Fibroblast of the aortic adventitia (primary cell): ENCODE data around the gene LZIC. TPM values are rescaled to one million over a fixed set of nuclear protein-coding genes. Genes with fewer than 3 reads are reported as not detected.
A peak's percentile ranks its signal among the peaks of the same experiment; 100 is the strongest.

Source experiments
- DNase-seq: peaks from one replicate; pipeline ENCODE4 v3.0.0-alpha.2; 2010; ENCODE audit warnings: low read depth
- H3K4me3 ChIP-seq: 2 replicates; pipeline ENCODE4 v1.5.1; 2011; ENCODE audit warnings: low read depth, mild to moderate bottlenecking, control low read depth, low read length, moderate library complexity
- small RNA-seq: library from RNA; depleted of rRNA; stranded (forward); fragments of <200 nt; gene quantifications from one replicate; pipeline ENCODE3, GENCODE V24; 2012
- total RNA-seq: library from RNA; depleted of rRNA; stranded (reverse); fragments of >200 nt; gene quantifications from 2 replicates; pipeline ENCODE4 v1.2.3, GENCODE V29; 2012; ENCODE audit warnings: low replicate concordance
- TF ChIP-seq, protein P1 (sequence below): IDR thresholded peaks from 2 replicates; pipeline ENCODE4 v1.5.1; 2011; ENCODE audit warnings: mild to moderate bottlenecking, low read length, control low read depth, inconsistent platforms; ENCODE audit not compliant: insufficient read depth

LZIC gene
- total RNA-seq, 1 donor: 50.3 TPM

GRCh38 chr1:9882296-9882944, 60.8 kb downstream of the LZIC start:
- no peak for DNase-seq
- TF ChIP-seq, protein P1, sequence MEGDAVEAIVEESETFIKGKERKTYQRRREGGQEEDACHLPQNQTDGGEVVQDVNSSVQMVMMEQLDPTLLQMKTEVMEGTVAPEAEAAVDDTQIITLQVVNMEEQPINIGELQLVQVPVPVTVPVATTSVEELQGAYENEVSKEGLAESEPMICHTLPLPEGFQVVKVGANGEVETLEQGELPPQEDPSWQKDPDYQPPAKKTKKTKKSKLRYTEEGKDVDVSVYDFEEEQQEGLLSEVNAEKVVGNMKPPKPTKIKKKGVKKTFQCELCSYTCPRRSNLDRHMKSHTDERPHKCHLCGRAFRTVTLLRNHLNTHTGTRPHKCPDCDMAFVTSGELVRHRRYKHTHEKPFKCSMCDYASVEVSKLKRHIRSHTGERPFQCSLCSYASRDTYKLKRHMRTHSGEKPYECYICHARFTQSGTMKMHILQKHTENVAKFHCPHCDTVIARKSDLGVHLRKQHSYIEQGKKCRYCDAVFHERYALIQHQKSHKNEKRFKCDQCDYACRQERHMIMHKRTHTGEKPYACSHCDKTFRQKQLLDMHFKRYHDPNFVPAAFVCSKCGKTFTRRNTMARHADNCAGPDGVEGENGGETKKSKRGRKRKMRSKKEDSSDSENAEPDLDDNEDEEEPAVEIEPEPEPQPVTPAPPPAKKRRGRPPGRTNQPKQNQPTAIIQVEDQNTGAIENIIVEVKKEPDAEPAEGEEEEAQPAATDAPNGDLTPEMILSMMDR: no peak

DNA sequence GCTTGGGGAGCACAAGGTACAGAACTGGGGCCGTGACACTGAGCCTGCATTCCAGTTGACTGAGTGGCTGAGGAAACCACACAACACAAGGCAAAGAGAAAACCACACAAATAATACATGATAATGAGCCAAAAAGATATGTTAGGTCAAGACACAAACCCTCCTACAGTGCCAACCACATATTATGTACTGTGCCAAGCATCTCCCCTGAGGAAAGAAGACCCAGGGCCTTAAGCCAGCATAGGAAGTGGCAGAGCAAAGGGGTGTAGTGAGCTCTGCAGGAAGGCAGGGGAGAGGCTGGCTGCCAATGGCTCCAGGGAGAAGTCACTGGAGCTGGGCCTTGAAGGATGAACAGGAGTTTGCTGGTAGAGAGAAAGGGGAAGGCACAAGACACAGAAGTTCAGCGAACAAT, 61.3 kb downstream of the LZIC start:
- H3K4me3 ChIP-seq: no peak overlapping the region
- TF ChIP-seq, protein P1: no peak
- DNase-seq: peak; percentile 63

More at GRCh38 chr1:9882296-9882944, 60.8 kb downstream of the LZIC start:
- H3K4me3 ChIP-seq: no peak overlapping the region

Small RNA genes within 50 kb of the gene (small RNA-seq; reads per million reads assigned to genes)
- gene MIR5697: 0.89 reads per million, percentile 26 among the genes with 10 or more reads in this experiment

Other genes with a start within 250 kb of the LZIC start
- gene CLSTN1, start 119.4 kb downstream of the LZIC start, total RNA-seq: 53.0 and 61.5 TPM in 2 replicates
- gene CTNNBIP1, start 33.1 kb downstream of the LZIC start, total RNA-seq: 11.9 and 12.3 TPM in 2 replicates
- 9.7 and 10.6 TPM in 2 replicates for gene NMNAT1, start 84 bp upstream of the LZIC start, total RNA-seq
- not detected in 2 replicates for gene RBP7, start 53.8 kb upstream of the LZIC start, total RNA-seq
- gene UBE4B, start 89.6 kb upstream of the LZIC start, total RNA-seq: 55.0 and 59.9 TPM in 2 replicates